HG03060 (cell line): ENCODE measurements around the gene ABCD3.

Source experiments
- ATAC-seq: cut with Tn5 transposase; IDR thresholded peaks from one replicate; pipeline ENCODE4 v1.9.1; 2021; ENCODE audit warnings: low read depth, moderate number of reproducible peaks; ENCODE audit not compliant: unreplicated experiment

The ABCD3 gene

DNA sequence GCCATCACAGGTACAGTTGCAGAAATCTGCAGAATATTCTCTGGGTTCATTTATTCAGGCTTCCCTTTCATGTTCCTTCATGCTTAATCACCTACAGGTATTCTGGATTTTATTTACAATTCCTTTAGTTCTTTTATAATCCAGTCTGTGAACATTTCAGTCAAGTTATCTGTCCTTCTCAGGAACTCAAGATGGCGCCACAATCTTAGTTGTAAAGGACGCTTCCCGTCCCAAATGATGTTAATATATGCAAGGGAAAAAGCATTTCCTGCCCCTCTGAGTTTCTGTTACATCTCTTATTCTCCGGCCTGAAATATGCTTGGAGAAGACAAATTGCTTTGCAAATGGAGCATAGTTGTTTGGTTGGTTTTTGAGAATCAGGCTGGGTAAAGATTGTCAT is 104.1 kb downstream of the ABCD3 start:
- ATAC-seq = no peak

GRCh38 chr1:94524531-94524930 is 106.3 kb downstream of the ABCD3 start:
- no peak for ATAC-seq

DNA sequence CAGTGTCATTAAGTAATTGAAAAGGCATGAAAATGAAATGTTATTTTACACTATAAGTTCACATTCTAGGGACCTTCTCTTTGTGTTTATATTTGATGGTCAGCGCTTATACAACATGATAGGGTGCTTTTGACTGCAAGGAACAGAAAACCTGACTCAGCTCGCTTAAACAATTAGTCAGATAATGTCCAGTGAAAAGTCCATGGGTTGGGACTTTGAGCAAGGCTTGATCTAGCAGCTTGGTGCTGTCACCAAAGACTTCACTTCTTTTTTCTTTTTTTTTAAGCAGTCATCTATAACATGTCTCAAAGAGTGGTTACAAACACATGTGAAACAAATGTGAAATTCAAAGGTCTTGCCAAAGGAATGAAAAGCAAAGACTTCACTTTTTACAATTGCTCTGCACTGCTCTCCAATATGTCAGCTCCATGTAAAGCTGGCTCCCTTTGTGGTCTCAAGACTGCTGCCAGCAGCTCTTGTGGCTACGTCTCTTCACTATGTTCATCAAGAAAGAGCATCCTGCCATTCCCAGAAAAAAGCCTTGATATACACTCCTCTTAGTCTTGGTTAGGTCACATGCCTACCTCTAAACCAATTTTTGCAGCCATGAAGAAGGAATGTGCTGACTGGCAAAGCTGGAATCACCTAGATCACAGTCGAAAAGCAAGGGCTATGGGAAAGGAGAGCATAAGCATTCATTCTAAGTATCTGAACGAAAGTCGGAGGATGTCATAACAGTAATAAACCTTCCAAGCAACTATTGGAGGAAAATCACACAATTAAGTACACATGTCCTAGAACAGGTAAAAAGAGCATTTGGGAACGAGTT is 108.2 kb downstream of the ABCD3 start:
- no peak for ATAC-seq

GRCh38 chr1:94527447-94528031 is 109.3 kb downstream of the ABCD3 start:
- ATAC-seq = no peak

DNA sequence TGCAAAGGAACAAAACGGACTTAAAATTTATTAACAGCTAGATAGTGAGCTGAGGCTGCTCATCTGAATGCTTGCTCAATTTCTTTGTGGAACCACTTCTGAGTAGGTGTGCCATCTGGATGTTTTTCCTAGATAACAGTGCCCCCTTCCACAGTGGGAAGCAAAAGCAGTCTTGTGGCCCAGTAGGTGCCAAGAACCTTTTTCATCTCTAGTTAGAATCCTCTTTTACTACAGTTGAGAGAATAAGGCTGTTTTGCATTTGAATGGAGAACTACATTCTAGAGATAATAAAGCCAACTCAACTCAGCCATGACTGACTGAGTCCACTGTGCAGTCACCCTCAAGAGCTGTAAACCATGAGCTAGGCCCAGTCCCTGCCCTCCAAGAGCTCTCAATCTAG is 110.1 kb downstream of the ABCD3 start:
- no peak for ATAC-seq

DNA sequence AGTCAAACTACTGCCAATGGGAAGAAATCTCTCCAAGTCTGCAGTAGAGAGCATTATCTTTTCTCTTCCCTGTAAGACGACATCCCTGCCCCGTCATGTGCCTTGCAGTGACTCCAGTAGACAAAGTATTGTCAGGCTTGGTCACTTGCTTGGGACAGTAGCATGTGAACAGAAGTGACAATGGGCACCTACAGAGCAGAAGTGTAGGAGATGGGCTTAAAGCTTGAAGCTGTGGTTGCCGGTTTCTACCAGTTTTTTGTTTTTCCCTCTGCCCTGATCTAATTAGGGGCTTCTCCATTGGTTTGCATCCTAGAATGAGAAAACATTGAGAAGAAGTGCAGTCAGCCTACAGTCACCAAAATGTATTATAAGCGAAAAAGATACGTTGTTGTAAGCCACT is 110.6 kb downstream of the ABCD3 start:
- no peak for ATAC-seq

DNA sequence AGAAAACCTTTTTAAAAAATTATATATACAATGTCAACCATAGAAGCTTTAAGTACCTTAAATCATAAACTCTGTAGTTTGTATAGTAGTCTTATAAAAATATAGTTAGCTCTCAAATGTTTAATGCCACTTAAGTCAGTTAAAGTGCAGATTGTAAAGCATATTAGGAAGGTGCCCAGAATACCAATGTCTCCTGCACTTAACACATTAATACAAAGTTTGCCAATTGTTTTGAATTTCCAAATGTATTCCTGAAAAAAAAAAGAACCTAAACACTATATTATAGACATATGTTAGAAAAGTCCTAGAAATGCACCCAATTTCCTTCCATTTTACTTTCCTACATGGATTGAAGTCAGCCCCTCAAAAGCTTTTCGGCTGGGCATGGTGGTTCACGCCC is 111.2 kb downstream of the ABCD3 start:
- no peak for ATAC-seq

DNA sequence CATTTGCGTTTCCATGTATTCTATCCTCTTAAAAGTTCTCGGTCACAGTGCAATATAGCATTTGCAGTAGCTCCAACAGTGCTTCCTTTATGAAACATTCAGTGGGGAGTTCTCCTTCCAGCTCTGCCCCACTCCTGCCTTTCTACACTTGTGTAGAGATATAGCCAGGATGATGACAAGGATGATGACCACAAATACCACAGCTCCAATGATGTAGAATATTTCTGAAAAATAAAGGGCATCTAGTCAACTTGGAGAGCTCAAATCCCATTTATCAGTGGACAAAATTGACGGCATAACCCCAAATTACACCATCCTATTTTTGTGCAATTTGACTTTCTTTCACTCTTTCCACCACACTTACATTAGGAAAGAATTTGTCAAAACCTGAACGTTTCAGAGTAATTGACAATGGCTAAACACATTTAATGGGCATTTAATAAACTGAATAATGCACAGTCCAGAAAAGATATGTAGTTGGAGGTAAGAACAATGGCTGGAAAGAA is 112.2 kb downstream of the ABCD3 start:
- ATAC-seq = no peak

GRCh38 chr1:94531664-94532063 is 113.5 kb downstream of the ABCD3 start:
- ATAC-seq = no peak

DNA sequence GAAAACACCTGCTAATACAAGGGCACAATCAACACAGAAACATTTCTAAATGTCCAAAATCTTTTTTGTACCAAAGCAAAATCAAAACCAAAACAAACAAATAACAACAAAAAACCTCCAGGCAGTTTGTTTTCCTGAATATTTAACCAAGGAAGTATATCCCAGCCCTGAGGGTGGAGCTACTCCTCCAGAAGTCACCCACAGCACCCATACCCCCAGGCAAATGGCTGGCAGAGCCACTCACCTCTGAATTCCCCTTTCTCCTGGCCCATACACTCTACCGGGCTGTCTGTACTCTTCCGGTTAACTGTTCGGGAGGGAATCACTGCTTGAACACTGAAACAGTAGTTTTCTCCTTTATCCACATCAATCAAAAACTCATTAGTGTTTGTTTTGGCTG is 113.9 kb downstream of the ABCD3 start:
- ATAC-seq = no peak

- no peak for ATAC-seq
Observed at GRCh38 chr1:94535095-94535494, 116.9 kb downstream of the ABCD3 start.

DNA sequence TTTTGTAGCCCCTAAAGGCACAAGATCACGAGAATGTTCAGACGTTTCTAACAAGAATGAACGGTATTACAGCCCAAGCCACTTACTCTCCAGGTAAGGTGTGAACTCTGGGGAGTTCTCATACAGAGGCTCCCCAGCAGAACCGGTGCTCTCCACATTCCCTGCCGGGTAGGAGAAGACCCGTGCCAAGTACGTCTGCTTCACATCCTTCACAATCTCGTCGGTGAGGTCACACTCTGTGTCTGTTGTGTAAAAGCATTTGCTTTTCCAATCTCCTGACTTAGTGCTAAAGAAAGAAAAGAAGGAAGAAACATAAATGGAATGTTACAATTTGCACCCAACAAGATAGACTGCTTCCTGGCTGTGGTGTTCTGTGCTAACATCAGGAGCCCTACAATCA is 117.7 kb downstream of the ABCD3 start:
- ATAC-seq = no peak

GRCh38 chr1:94537254-94537653 is 119.1 kb downstream of the ABCD3 start:
- ATAC-seq = no peak

DNA sequence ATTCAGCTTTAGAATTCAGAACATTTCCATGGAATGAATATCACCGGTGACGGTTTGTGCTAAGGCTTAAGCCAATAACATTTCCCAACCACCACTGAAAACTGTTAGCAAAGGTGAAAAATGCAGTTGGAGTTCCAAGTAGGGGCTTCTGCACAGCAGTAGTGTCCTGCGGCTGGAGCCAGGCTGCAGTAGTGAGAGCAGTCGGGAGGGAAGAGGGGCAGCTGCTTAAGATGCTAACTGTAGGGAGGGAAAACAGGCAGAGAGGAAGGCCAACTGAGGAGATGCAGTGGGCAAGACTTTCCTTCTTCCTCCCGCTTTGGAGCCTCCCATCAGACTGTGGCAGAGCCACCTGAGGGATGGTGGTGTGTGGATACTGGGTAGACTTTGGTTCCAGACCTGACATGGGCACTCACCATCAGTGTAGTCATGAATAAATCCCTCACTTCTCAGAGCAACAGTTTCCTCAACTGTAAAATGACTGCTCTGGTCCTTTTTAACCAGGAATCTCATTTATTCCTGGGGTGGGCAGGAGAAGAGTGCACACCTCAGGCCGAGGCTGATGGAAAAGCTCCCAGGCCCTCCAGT is 120.1 kb downstream of the ABCD3 start:
- no peak for ATAC-seq

DNA sequence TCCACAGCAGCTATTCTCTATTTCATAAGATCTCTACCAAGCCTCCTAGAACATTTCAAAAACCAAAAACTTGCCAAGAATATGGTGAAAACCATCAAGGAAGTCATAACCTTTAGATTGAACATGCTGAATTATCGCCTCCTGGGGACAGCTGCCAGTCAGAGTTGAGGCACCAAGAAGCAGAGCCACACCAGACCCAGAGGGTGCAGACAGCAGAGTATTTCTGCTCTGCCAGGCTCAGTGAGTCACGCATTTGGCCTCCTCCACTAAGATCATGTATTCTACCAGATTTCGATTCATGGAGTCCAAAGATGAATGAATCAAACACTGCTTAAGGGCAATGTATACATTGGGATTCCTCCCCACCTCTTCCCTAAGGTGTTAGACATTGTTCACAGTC is 121.3 kb downstream of the ABCD3 start:
- no peak for ATAC-seq

- ATAC-seq = no peak
Observed at GRCh38 chr1:94540440-94541245, 122.5 kb downstream of the ABCD3 start.

- ATAC-seq = no peak
Observed at GRCh38 chr1:94541246-94542087, 123.3 kb downstream of the ABCD3 start, which contains the start of gene F3. Gene F3 (minus strand): TSS chr1:94541759. CDS start chr1:94541636, 123 bp downstream.

- ATAC-seq = no peak
Observed at GRCh38 chr1:94542088-94542870, 124.1 kb downstream of the ABCD3 start.

DNA sequence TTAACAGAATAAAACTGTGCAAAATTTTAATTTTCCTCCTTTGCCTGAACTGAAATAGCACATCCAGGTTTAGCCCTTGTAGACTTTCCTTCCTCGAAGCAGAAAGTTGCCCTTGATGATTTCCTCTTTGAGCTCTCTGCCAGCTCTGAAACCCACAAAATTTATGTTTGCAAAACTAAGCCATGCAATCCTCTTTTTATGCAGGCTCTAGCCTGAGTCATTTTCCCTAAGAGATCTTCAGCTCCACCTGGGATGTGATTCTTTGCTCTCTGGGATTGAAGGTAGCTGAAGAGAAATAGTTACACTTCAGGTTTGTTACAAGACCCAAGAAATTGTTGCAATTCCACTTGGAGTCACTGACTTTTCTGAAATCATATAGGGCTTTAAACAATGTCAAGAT is 124.8 kb downstream of the ABCD3 start:
- ATAC-seq = no peak
